ENCODE results near the gene SKP2.

GRCh38 chr5:36105819-36106218 lies 46.1 kb upstream of the SKP2 start:
- TF ChIP-seq CTCF (IDR thresholded peaks at IDR 0.05): no peak
- TF ChIP-seq POLR2A (IDR thresholded peaks at IDR 0.05): no peak

All from upper lobe of left lung (tissue), 4 donors.